Type B pancreatic cell (in vitro differentiated cells): Measurements from ENCODE around the gene PKP4. TPM values are rescaled to one million over a fixed set of nuclear protein-coding genes. Genes with fewer than 3 reads are reported as not detected.
A peak's percentile ranks its signal among the peaks of the same experiment; 100 is the strongest.

ENCODE experiments used
- DNase-seq: peaks from one replicate; pipeline ENCODE4 v3.0.0; 2021; ENCODE audit warnings: mixed read lengths; ENCODE audit not compliant: unreplicated experiment; ENCODE audit errors: extremely low spot score
- H3K27ac Mint-ChIP-seq: 2 replicates; pipeline ENCODE4 v1.8.0; 2021; ENCODE audit warnings: mild to moderate bottlenecking, mixed read lengths
- H3K27me3 Mint-ChIP-seq: 2 replicates; pipeline ENCODE4 v1.8.0; 2021; ENCODE audit warnings: mixed read lengths
- H3K36me3 Mint-ChIP-seq: 2 replicates; pipeline ENCODE4 v1.8.0; 2021; ENCODE audit warnings: mixed read lengths
- H3K4me1 Mint-ChIP-seq: one replicate; pipeline ENCODE4 v1.8.0; 2021; ENCODE audit warnings: mixed read lengths; ENCODE audit not compliant: unreplicated experiment
- H3K4me3 Mint-ChIP-seq: 2 replicates; pipeline ENCODE4 v1.8.0; 2021; ENCODE audit warnings: mild to moderate bottlenecking, mixed read lengths
- H3K9me3 Mint-ChIP-seq: 2 replicates; pipeline ENCODE4 v1.8.0; 2021; ENCODE audit warnings: mixed read lengths
- CTCF ChIP-seq: fragments of 200-600 bp; sonication (generic); conservative IDR thresholded peaks from 2 replicates; pipeline ENCODE4 v1.5.0; 2021; ENCODE audit warnings: antibody characterized with exemption, mild to moderate bottlenecking
- total RNA-seq: library from RNA; stranded (reverse); gene quantifications from 2 replicates; pipeline ENCODE4 v1.2.1, GENCODE V29; 2021; ENCODE audit warnings: low replicate concordance

Gene PKP4
- total RNA-seq, 1 donor from 2014 or later = 73.6 TPM

- no peak for TF ChIP-seq CTCF
- Mint-ChIP-seq H3K9me3 (peaks cover 14% of the 10 kb centered on the region), H3K4me3 (no peak overlapping the region), H3K27ac (peak overlapping the region; percentile 15), H3K4me1 (peaks cover 42% of the 10 kb centered on the region), H3K36me3 (peaks cover 4% of the 10 kb centered on the region), H3K27me3 (peaks cover 2% of the 10 kb centered on the region)
- DNase-seq = no peak
Observed at GRCh38 chr2:158716121-158716791, 259.5 kb downstream of the PKP4 start.

- peaks cover 14% of the 10 kb centered on the region for H3K9me3 Mint-ChIP-seq
- H3K27ac Mint-ChIP-seq = peak overlapping the region; percentile 15
- peaks cover 42% of the 10 kb centered on the region for H3K4me1 Mint-ChIP-seq
- peak; percentile 60 for DNase-seq
- H3K36me3 Mint-ChIP-seq = peaks cover 4% of the 10 kb centered on the region
- H3K27me3 Mint-ChIP-seq = peaks cover 2% of the 10 kb centered on the region
- no peak for TF ChIP-seq CTCF
- H3K4me3 Mint-ChIP-seq = no peak overlapping the region
Observed at GRCh38 chr2:158716921-158717320, 260.2 kb downstream of the PKP4 start.

DNA sequence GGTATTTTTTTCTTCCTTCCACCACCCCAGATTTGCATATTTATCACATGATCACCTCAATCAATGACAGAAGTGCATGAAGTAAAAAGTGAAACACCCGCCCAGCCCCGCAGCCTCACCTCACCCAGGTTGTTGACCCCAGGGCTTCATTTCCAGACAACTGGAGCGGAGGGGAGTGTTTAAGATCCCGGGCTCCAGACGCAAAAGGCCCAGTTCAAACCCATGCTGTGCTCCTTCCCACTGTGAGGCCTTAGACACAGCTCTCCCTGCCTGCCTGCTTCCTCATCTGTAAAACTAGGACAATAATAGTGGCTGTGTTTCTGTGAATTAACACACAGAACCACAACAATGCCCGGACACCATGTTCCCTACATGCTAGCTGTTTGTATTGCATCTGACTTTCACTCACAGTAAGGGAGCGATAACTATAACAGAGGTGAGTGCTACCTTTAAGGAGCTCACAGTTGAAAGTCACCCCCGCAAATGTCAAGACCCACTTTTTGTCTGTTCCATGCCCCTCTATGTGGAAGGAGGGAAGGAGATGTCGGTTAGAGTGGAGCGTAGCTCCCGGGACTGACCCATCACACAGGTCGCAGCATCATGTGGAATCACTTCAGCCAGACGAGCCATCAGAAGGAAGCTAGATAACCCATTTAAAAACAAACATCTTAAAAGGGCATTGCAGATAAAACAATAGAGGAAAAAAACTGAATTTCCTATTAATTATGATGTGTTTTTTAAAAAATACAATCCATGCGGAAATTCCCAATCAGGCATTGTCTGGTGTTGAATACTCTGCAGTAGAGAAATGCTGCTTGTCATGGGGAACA is 260.8 kb downstream of the PKP4 start:
- Mint-ChIP-seq H3K4me3 (no peak overlapping the region), H3K27me3 (peaks cover 2% of the 10 kb centered on the region), H3K27ac (no peak overlapping the region), H3K4me1 (peaks cover 42% of the 10 kb centered on the region), H3K36me3 (peaks cover 4% of the 10 kb centered on the region), H3K9me3 (peaks cover 14% of the 10 kb centered on the region)
- no peak for TF ChIP-seq CTCF
- DNase-seq = no peak

GRCh38 chr2:158718196-158718585 is 261.4 kb downstream of the PKP4 start:
- H3K27ac Mint-ChIP-seq = no peak overlapping the region
- no peak overlapping the region for H3K4me3 Mint-ChIP-seq
- DNase-seq = no peak
- peaks cover 42% of the 10 kb centered on the region for H3K4me1 Mint-ChIP-seq
- no peak for TF ChIP-seq CTCF
- peaks cover 10% of the 10 kb centered on the region for H3K9me3 Mint-ChIP-seq
- peaks cover 2% of the 10 kb centered on the region for H3K27me3 Mint-ChIP-seq
- peaks cover 1% of the 10 kb centered on the region for H3K36me3 Mint-ChIP-seq

GRCh38 chr2:158718851-158719250 is 262.1 kb downstream of the PKP4 start:
- H3K27ac Mint-ChIP-seq = no peak overlapping the region
- H3K4me1 Mint-ChIP-seq = peaks cover 45% of the 10 kb centered on the region
- H3K36me3 Mint-ChIP-seq = no peaks in the 10 kb centered on the region
- DNase-seq = no peak
- peaks cover 4% of the 10 kb centered on the region for H3K9me3 Mint-ChIP-seq
- peak overlapping the region; percentile 12 for H3K4me3 Mint-ChIP-seq
- peaks cover 5% of the 10 kb centered on the region for H3K27me3 Mint-ChIP-seq
- no peak for TF ChIP-seq CTCF
